Panc1 (cell line): ENCODE results near the gene MRPS34. TPM values are rescaled to one million over a fixed set of nuclear protein-coding genes. Genes with fewer than 3 reads are reported as not detected.
A peak's percentile ranks its signal among the peaks of the same experiment; 100 is the strongest.

Experiments used
- ATAC-seq: fragments of 200-7000 bp; cut with Tn5 transposase; 2 replicates; pipeline ENCODE4 v1.9.1; 2020; ENCODE audit warnings: mild to moderate bottlenecking, moderate library complexity
- BruUV-seq: library from RNA; stranded (reverse); fragments of 400-500 nt; replicated peaks from 2 replicates; lab custom pipeline; 2021; lab: Mats Ljungman, UMichigan
- CTCF ChIA-PET: fragments of 300-600 bp; sonication (Branson Sonifier 250); formaldehyde crosslinking; loops from one replicate; lab custom pipeline; 2022; ENCODE audit warnings: antibody characterized with exemption; lab: Charles Lee
- POLR2A ChIA-PET: fragments of 300-600 bp; sonication (Branson Sonifier 250); formaldehyde crosslinking; loops from one replicate; lab custom pipeline; 2022; ENCODE audit warnings: antibody characterized with exemption; lab: Charles Lee
- DNase-seq: peaks from one replicate; pipeline ENCODE4 v3.0.0-alpha.2; 2010; ENCODE audit warnings: low read depth, low spot score
- H3K27ac ChIP-seq: 2 replicates; pipeline ENCODE4 v1.5.1; 2011; ENCODE audit warnings: mild to moderate bottlenecking, low read length, inconsistent platforms
- H3K27me3 ChIP-seq: fragments of 200-500 bp; sonication (Bioruptor generic); 2 replicates; pipeline ENCODE4 v1.6.0; 2014; ENCODE audit warnings: low read length, inconsistent platforms; ENCODE audit not compliant: control insufficient read depth, insufficient read depth
- H3K36me3 ChIP-seq: fragments of 200-500 bp; sonication (Bioruptor generic); 2 replicates; pipeline ENCODE4 v1.5.1; 2014; ENCODE audit warnings: inconsistent platforms, mild to moderate bottlenecking, low read length, moderate library complexity; ENCODE audit not compliant: control insufficient read depth, insufficient read depth
- H3K4me1 ChIP-seq: 2 replicates; pipeline ENCODE4 v1.5.1; 2011; ENCODE audit warnings: inconsistent platforms, mild to moderate bottlenecking, low read length, moderate library complexity; ENCODE audit not compliant: control insufficient read depth, insufficient read depth
- H3K4me3 ChIP-seq, 2 experiments: 2 replicates each; pipeline ENCODE4 v1.5.1; 2011 to 2012; ENCODE audit warnings: low read depth in 2 of 2, low read length in 2 of 2, mild to moderate bottlenecking in 2 of 2, inconsistent platforms in 1 of 2, moderate library complexity in 1 of 2
- H3K9me3 ChIP-seq: fragments of 200-500 bp; sonication (Bioruptor generic); 2 replicates; pipeline ENCODE4 v1.5.1; 2014; ENCODE audit warnings: low read depth, mild to moderate bottlenecking, inconsistent platforms, low read length, moderate library complexity; ENCODE audit not compliant: control insufficient read depth, insufficient read depth
- CTCF ChIP-seq: fragments of 450-650 bp; IDR thresholded peaks from 2 replicates; pipeline ENCODE4 v1.5.1; 2017; ENCODE audit warnings: mild to moderate bottlenecking
- POLR2AphosphoS5 ChIP-seq: IDR thresholded peaks from 2 replicates; pipeline ENCODE4 v1.6.1; 2012; ENCODE audit warnings: mild to moderate bottlenecking, low read depth, low read length, moderate library complexity
- REST ChIP-seq, 2 experiments: IDR thresholded peaks; 2 replicates each; pipeline ENCODE4 v1.6.1; 2011 to 2012; ENCODE audit warnings: low read depth in 2 of 2, control low read depth in 1 of 2, low read length in 1 of 2, mild to moderate bottlenecking in 1 of 2, moderate library complexity in 1 of 2; ENCODE audit not compliant: insufficient read depth in 1 of 2
- SIN3A ChIP-seq: IDR thresholded peaks from 2 replicates; pipeline ENCODE4 v1.6.1; 2012; ENCODE audit warnings: low read depth, mild to moderate bottlenecking, low read length, moderate library complexity, borderline replicate concordance; ENCODE audit not compliant: insufficient read depth
- TCF7L2 ChIP-seq: IDR thresholded peaks from 2 replicates; pipeline ENCODE4 v1.6.1; 2011; ENCODE audit warnings: mild to moderate bottlenecking, low read depth, low read length, inconsistent platforms
- in situ Hi-C: cut with HindIII; loops from 2 replicates; pipeline ENCODE4 v1.10.0; 2016; ENCODE audit warnings: low sequenced_read_pairs, low pct_unique_long_range_greater_than_20kb
- intact Hi-C: fragments of 100-400 bp; cut with micrococcal nuclease; formaldehyde crosslinking; loops from one replicate; pipeline ENCODE4 v1.10.0; 2022; ENCODE audit not compliant: unreplicated experiment
- total RNA-seq: library from RNA; stranded (reverse); gene quantifications from one replicate; pipeline ENCODE4 v1.2.1, GENCODE V29; 2021; ENCODE audit not compliant: unreplicated experiment

Gene MRPS34
- total RNA-seq, 1 experiment from 2014 or later: 187 TPM

- CTCF ChIA-PET: no interaction called here
- Histone ChIP-seq H3K27me3 (no peaks in the 10 kb centered on the region), H3K27ac (peak overlapping the region; percentile 87), H3K9me3 (no peaks in the 10 kb centered on the region), H3K4me3 (peak overlapping the region; percentile 60 to 71), H3K36me3 (no peaks in the 10 kb centered on the region; the same call in 1 of the 2 replicates), H3K4me1 (peaks cover 27% of the 10 kb centered on the region)
- ATAC-seq: peak; percentile 50
- DNase-seq: no peak
- in situ Hi-C loops: no loop called here
- POLR2A ChIA-PET: no interaction called here
- TF ChIP-seq POLR2AphosphoS5: peak; percentile 74
- peak; percentile 55 for TF ChIP-seq SIN3A
- no peak for TF ChIP-seq TCF7L2
- no peak for TF ChIP-seq REST (IDR thresholded peaks at IDR 0.05; ENCODE audit: insufficient read depth in 1 of 2, low read depth in 2 of 2, low read length in 1 of 2)
- no peak for TF ChIP-seq CTCF
- intact Hi-C loops: loop anchor here (10.0 kb wide), 1 partner anchor 1086 kb away; the partner anchor contains the start of genes JMJD8 and STUB1
- TSS peak; percentile 78 for BruUV-seq
These were observed 2.4 kb downstream of the MRPS34 start for GRCh38 chr16:1770328-1771187.

GRCh38 chr16:1769402-1770300 is 3.3 kb downstream of the MRPS34 start:
- DNase-seq (no peak), ATAC-seq (peak; percentile 3)
- Histone ChIP-seq H3K36me3 (no peaks in the 10 kb centered on the region; the same call in 1 of the 2 replicates), H3K9me3 (no peaks in the 10 kb centered on the region), H3K27ac (peak overlapping the region; percentile 87), H3K4me3 (peak overlapping the region; percentile 60 to 71), H3K27me3 (no peaks in the 10 kb centered on the region), H3K4me1 (peaks cover 22% of the 10 kb centered on the region)
- intact Hi-C loops (loop anchor here (10.0 kb wide), 1 partner anchor 1085 kb away; the partner anchor contains the start of genes JMJD8 and STUB1), in situ Hi-C loops (no loop called here)
- BruUV-seq: no TSS peak
- POLR2A ChIA-PET: no interaction called here
- CTCF ChIA-PET: interaction anchor here (0.5 kb wide), 1 partner anchor 270 kb away, joined by 3 read pairs; no protein-coding TSS in a partner anchor
- TF ChIP-seq SIN3A (0 out of 2 replicates have a peak, but pooled peaks have one; percentile 67), TCF7L2 (no peak), POLR2AphosphoS5 (0 out of 2 replicates have a peak, but pooled peaks have one; percentile 36)
